HG03460 (cell line): ENCODE measurements around the gene XPNPEP1.

Source experiments
- ATAC-seq: cut with Tn5 transposase; IDR thresholded peaks from one replicate; pipeline ENCODE4 v1.9.1; 2021; ENCODE audit not compliant: unreplicated experiment

The XPNPEP1 gene

DNA sequence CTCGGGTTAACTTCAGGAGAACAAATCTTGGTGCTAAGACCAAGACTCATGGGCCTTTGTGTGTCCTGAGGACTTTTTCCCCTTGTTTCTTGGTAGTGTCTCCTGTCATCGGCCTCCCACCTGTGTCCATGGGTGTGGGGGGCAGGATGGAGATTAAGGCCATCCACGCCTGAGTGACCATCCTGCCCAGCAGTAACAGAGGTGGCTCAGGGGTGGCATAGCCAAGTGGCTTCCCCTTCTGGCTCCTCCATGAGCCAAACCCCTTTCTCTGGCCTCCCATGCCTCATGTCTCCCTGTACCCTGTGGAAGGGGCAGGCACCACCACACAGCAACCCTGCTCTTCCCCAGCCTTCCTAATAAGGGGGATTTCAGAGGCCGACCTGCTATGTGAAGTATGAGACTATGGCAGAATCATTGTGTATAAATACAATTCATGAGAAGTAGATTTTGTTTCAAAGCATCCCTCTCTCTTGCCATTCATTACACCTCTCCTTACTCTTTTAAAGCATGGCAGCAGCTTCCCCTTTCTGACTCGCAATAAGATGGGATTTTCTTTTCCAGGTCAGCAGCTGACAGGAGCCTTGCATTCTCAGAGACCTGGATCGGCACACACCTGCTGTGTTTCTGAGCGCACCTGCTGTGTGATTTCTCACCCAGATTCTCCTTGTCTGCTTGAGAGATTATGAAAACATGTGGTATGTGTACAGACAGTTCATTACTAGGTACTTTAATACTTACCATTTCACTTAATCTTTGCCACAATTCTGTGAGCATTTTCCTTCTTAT is 102.5 kb downstream of the XPNPEP1 start:
- ATAC-seq: no peak

DNA sequence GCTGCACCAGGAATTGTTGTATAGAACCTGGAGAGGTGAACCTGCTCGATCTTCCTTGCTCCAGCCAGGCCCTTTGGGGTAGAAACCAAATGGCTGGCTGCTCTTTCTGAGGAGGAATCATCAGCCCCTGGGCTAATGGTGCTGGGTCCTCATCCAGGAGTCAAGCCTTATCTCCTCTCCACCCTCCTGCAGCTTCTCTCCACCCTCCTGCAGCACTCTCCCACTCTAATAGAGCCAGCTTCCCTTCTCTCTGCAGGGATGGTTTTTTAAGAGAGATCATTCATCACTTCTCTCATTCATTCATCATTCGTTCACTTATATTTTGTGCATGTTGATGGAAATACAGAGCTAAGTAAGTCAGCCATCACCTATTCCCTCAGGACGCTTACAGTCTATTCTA is 103.5 kb downstream of the XPNPEP1 start:
- no peak for ATAC-seq
